Measurements from ENCODE around the gene MTCH1.

DNA sequence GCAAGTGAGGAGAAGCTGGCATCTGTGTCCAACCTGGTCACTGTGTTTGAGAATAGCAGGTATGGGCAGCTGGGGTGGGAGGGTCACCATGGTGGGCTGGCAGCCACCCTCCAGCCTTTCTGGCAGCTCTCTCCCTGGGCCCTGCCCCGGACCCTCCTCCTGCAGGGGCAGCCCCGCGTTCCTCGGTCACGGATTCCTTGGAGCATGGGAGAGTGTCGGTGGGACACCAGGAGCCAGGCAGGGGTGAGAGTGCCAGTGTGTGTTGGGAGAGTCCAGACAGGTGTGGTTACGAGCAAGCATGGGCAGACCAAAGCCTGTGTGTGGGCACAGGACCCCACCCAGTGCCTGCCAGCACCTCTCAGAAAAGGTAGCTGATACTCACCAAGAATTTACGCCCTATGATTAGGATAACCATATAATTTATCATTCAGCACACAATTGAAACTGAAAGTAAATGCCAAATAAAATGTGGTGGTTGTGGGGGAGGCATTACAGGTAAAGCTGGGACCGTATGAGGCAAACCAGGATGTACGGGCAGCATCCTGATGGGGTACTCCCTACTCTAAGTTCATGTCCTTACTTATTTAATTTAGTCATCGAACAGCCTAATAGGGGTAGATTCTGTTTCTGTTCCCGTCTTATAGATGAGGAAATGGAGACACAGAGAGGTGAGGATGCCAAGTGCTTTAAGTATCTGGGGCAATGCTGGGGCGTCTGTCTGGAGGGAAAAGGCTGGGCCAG, 20.0 kb upstream of the MTCH1 start:
- TF ChIP-seq, protein P1, sequence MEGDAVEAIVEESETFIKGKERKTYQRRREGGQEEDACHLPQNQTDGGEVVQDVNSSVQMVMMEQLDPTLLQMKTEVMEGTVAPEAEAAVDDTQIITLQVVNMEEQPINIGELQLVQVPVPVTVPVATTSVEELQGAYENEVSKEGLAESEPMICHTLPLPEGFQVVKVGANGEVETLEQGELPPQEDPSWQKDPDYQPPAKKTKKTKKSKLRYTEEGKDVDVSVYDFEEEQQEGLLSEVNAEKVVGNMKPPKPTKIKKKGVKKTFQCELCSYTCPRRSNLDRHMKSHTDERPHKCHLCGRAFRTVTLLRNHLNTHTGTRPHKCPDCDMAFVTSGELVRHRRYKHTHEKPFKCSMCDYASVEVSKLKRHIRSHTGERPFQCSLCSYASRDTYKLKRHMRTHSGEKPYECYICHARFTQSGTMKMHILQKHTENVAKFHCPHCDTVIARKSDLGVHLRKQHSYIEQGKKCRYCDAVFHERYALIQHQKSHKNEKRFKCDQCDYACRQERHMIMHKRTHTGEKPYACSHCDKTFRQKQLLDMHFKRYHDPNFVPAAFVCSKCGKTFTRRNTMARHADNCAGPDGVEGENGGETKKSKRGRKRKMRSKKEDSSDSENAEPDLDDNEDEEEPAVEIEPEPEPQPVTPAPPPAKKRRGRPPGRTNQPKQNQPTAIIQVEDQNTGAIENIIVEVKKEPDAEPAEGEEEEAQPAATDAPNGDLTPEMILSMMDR (IDR thresholded peaks at IDR 0.05): no peak
- no peak for TF ChIP-seq POLR2A (IDR thresholded peaks at IDR 0.05)
